ENCODE measurements around the gene TEAD2.
"Not testable (repeated sequence)": the region's sequence is repeated elsewhere in the genome, so short reads cannot be mapped to it uniquely, and the experiment has no call there.

DNA sequence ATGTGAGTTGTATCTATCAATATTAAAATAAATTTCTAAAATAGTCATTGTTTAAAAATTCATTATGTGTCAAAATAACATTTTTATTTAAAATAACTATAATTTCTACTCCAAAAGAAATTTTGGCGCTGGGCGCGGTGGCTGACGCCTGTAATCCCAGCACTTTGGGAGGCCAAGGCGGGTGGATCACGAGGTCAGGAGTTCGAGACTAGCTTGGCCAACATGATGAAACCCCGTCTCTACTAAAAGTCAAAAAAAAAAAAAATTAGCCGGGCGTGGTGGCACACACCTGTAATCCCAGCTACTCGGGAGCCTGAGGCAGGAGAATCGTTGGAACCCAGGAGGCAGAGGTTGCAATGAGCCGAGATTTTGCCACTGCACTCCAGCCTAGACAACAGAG, 36.5 kb downstream of the TEAD2 start:
- TF ChIP-seq, protein P1, sequence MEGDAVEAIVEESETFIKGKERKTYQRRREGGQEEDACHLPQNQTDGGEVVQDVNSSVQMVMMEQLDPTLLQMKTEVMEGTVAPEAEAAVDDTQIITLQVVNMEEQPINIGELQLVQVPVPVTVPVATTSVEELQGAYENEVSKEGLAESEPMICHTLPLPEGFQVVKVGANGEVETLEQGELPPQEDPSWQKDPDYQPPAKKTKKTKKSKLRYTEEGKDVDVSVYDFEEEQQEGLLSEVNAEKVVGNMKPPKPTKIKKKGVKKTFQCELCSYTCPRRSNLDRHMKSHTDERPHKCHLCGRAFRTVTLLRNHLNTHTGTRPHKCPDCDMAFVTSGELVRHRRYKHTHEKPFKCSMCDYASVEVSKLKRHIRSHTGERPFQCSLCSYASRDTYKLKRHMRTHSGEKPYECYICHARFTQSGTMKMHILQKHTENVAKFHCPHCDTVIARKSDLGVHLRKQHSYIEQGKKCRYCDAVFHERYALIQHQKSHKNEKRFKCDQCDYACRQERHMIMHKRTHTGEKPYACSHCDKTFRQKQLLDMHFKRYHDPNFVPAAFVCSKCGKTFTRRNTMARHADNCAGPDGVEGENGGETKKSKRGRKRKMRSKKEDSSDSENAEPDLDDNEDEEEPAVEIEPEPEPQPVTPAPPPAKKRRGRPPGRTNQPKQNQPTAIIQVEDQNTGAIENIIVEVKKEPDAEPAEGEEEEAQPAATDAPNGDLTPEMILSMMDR (IDR thresholded peaks at IDR 0.05) = not testable (repeated sequence)
- not testable (repeated sequence) for TF ChIP-seq ZFX (IDR thresholded peaks at IDR 0.05; ENCODE audit: borderline replicate concordance)
